VCaP (cell line): Measurements from ENCODE around the gene FCHSD2.

Source experiments
- H3K27ac ChIP-seq: fragments of 450-650 bp; 2 replicates; pipeline ENCODE4 v1.5.1; 2017
- CTCF ChIP-seq: fragments of 450-650 bp; conservative IDR thresholded peaks from 2 replicates; pipeline ENCODE4 v1.5.1; 2017; ENCODE audit warnings: mild to moderate bottlenecking, moderate library complexity

FCHSD2 gene

GRCh38 chr11:72908032-72908676 is 234.0 kb downstream of the FCHSD2 start:
- no peak overlapping the region for H3K27ac ChIP-seq
- no peak for TF ChIP-seq CTCF

- TF ChIP-seq CTCF: no peak
- H3K27ac ChIP-seq: no peak overlapping the region
Observed at GRCh38 chr11:72904016-72904415, 238.1 kb downstream of the FCHSD2 start.

- TF ChIP-seq CTCF: no peak
- no peak overlapping the region for H3K27ac ChIP-seq
Observed at GRCh38 chr11:72901374-72901773, 240.7 kb downstream of the FCHSD2 start.

GRCh38 chr11:72900013-72900412 is 242.1 kb downstream of the FCHSD2 start:
- H3K27ac ChIP-seq: no peak overlapping the region
- no peak for TF ChIP-seq CTCF

- TF ChIP-seq CTCF: no peak
- no peak overlapping the region for H3K27ac ChIP-seq
Observed at GRCh38 chr11:72899238-72899637, 242.9 kb downstream of the FCHSD2 start.

- H3K27ac ChIP-seq: no peak overlapping the region
- TF ChIP-seq CTCF: no peak
Observed at GRCh38 chr11:72897506-72897905, 244.6 kb downstream of the FCHSD2 start.

- no peak overlapping the region for H3K27ac ChIP-seq
- no peak for TF ChIP-seq CTCF
Observed at GRCh38 chr11:72896431-72896830, 245.7 kb downstream of the FCHSD2 start.
